Fibroblast of skin of abdomen (primary cell): ENCODE data around the gene ADCY4.

Source experiments
- DNase-seq: peaks from one replicate; pipeline ENCODE4 v3.0.0-alpha.2; 2013

Gene ADCY4

GRCh38 chr14:24271834-24272263 lies 63.0 kb downstream of the ADCY4 start:
- no peak for DNase-seq

GRCh38 chr14:24271134-24271833 lies 63.6 kb downstream of the ADCY4 start, which contains the start of gene RABGGTA:
Gene RABGGTA (minus strand): TSS chr14:24271597. CDS start chr14:24271115, 482 bp downstream.
- peak; percentile 86 for DNase-seq

- no peak for DNase-seq
Measured at GRCh38 chr14:24270537-24271133, 64.2 kb downstream of the ADCY4 start.

DNA sequence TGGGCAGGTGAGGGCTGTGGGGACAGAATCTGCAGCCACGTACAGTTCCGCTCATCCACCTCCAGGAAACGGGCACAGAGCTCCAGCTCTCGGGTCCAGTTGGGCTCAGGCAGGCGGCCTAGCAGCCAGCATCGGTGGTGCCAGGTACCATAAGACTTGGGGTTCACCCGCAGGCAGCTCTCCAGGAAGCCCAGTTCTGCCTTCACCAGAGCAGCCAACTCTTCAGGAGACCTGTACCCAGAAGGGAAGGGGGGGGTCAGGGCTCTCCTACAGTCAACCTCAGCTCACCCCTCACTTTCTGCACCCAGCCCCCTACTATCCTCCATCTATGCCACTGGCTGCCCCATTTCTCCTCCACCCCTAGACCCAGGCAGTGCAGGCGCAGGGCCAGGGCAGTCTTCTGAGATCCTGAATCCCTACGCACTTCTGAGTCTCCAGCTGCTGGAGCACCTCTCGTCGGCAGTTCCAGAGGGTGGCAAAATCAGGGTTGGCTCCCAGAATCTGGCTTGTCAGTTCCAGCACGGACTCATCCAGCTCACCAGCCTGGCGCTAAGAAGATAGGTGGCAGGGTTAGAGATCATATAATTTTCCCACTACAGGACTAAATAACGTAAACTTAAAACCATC lies 64.8 kb downstream of the ADCY4 start:
- no peak for DNase-seq

DNA sequence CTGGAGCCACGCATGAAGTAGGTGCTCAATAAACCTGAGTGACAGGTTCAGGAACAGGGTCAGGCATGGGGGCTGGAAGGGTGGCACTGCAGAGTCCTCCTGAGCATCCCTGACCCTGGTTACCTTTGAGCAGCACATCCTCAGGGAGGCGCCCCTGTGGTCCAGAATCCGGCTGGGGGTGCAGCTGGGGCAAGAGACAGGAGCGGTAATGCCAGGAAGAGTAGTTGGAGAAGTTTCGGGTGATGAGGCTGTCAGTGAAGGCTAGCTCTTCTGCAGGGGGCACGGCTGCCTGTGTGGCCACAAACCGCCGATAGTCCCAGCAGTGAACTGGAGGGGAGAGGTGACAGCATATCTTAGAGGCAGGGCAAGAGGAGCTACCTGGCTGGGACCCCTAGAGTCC lies 65.5 kb downstream of the ADCY4 start:
- DNase-seq, result no peak
